Stimulated activated CD8-positive, alpha-beta memory T cell treated with anti-CD3 and anti-CD28 coated beads, Interleukin-15, amount 100 ng/mL, for 4 hours (primary cell): Measurements from ENCODE around the gene ELOVL7.
"Not testable (repeated sequence)": the region's sequence is repeated elsewhere in the genome, so short reads cannot be mapped to it uniquely, and the experiment has no call there.

Experiments
- DNase-seq, 2 donors: peaks; one replicate each; pipeline ENCODE4 v3.0.0-alpha.2; 2020; ENCODE audit warnings: low read depth in 2 of 2

ELOVL7 gene

GRCh38 chr5:60830581-60831127 lies 13.4 kb downstream of the ELOVL7 start:
- DNase-seq, result no peak

GRCh38 chr5:60829490-60830266 lies 14.4 kb downstream of the ELOVL7 start:
- DNase-seq, result no peak

DNA sequence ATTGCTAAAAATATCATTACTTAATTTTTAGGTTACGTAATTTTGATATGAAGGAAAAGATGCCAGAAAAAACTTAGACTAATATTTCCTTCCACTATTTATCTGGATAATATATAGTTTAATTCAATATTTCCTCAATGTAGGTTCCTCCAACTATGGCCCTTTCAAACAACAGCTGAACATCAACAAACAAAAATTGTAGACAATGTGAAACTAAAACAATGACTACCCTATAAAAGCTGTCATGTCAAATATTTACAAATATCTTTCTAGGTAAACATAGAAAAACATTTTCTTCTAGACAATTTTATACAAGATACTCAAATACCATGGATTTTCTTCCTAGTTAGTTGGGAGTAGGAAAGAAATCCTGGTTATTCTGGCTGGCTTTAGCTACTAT lies 16.9 kb downstream of the ELOVL7 start:
- DNase-seq, result no peak

DNA sequence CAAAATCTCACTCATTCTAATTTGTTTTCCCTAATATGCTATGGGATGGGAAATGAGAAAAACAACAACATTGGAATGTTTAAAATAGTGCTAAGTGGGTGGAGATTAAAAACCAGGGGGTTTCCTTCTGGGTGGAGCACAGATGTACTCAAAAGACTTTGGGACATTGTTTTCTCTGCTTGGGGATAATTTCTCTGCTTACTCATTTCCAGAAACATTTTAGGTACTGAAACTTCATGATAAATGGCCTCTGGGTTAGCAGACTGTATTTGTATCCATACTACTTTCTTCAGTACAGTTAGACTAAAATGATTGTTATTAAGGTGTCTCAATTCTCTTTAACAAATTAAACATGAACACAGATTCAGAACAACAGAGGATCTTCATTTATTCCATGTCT lies 17.4 kb downstream of the ELOVL7 start:
- DNase-seq, result no peak

GRCh38 chr5:60823574-60823973 lies 20.5 kb downstream of the ELOVL7 start:
- DNase-seq, result no peak

DNA sequence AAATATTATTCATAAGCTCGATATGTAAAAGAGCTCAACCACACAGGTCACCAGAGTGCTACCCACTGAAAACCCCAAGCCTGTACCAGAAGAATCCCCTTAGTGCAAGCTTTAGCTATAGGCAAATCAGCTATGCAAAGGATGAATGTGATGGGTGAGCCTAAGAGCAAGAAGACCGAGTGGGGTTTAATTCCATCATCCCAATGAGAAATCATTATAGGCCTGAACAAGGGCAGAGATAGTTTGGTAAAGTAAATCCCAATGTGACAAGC lies 21.8 kb downstream of the ELOVL7 start:
- no peak for DNase-seq

DNA sequence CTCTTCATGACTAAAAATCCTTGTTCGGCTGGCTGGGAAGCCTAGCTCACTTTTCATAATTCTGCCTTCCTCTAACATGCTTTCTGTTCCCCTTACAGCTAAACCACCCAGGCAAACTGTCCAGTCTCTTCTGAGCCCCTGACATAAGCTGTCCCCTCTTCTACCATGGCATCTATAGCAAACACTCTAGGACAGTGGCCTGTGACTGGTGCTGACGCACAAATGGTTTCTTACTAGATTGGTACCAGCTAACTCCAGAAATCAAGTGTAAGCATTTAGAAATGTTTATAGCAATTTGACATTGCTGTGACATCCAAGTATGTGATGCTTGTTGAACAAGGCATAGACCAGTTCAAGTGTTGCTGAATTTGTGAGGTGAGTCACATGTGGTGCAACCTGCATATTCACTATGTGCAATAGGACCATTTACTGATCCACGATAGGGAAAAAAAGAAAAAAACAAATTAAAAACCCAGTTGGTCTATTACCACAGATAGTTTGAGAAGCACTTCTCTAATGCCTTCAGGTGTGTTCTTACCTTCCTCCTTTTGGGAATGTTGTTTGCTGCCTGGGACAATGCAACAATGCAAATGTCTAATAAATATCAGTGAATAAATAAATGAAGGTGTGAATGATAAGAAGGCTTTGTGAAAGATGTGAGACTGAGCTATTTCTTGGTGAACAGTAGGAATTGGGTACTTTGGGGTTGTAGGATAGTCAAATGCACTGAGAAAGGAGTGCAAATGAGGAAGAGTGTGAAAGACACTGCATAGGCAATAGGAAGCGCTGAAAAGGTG lies 22.4 kb downstream of the ELOVL7 start:
- DNase-seq, result no peak

- no peak for DNase-seq
These were observed 23.2 kb downstream of the ELOVL7 start for GRCh38 chr5:60820593-60821487.

- DNase-seq, result not testable (repeated sequence)
These were observed 27.9 kb downstream of the ELOVL7 start for GRCh38 chr5:60816138-60816537.

DNA sequence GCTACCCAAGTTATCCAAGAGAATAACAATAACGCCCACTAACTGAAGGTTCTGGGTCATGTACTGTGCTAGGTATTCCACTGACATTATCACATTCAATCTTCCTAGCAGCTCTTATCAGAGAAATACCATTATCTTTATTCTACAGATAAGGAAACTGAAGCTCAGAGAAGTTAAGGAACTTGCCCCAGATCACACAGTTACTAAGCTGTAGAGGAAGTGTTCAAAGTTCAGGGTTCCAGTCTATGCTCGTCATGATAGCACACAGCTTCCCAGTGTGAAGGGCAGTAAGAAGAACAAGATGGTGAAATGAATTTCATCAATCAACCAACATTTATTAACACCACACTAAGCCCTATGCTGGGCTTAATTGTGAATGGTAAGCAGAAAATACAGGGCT lies 29.6 kb downstream of the ELOVL7 start:
- no peak for DNase-seq

DNA sequence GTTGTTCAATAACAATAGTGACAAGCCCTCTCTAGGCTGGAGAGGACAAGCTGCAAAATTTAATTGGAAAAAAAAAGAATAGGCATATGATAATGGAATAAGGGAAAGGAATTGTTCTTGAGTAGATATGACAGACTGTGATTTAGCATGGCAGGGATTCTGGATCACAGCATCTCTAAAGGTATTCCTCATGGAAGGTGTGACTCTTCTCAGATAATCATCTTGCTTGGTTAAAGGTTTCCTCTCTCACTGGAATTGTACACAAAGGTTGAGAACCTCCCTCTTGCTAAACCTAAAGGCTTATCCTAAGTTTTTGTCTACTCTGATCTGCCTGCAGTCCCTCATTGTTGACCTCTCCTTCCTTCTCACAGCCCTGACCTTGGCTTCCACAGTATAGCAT lies 31.6 kb downstream of the ELOVL7 start:
- DNase-seq, result no peak

GRCh38 chr5:60811105-60811504 lies 33.0 kb downstream of the ELOVL7 start:
- no peak for DNase-seq

GRCh38 chr5:60810438-60811085 lies 33.5 kb downstream of the ELOVL7 start:
- no peak for DNase-seq

DNA sequence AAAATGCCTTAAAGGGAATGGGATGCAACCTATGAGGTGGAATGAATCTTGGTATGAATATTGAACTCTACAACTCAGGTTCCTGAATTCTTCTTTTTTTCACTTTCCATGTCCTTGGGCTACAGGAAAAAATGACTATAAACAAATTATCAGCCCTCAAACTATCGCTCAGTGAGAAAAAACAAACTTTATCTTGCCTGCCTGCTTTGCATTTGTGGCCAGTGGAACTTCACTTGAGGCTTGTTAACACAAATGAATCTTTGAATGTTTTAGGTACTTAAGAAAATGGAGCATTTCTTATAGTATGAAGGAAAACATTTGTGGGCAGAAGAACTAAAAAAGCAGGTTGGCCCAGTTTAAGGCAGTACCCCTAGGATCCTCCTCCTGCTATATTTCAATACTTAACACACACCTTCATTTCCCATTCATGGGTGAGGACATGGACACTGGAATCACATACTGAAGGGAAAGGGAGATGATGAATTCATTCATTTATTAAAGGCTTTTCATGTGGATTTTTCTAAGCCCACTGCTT lies 34.1 kb downstream of the ELOVL7 start:
- DNase-seq, result no peak

DNA sequence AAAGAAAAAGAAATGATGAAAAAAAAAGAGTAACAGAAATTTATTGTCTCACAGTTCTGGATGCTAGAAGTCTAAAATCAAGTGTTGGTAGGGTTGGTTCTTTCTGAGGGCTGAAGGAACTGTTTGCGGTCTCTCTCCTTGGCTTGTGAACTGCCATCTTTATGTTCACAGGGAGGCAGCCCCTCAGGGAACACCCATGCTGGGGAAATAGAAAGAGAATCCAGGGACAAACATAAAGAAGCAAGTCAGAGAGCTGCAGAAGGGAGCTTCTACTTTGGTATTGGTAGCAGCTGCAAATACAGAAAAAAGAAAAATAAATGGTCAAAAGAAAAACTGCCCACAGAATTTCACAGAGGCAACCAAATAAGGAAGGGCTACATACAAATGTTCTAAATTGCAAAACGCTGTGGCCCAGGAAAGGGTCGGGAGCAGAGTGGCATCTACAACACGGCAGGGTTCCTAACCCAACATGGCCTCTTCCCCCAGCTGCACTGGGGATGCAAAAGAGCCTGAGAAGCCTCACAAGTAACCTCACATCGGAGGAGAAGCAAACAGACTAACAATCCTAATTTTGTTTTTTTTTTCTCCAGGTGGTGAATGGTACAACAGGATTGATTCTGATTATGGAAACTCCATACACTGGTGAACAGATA lies 37.4 kb downstream of the ELOVL7 start:
- no peak for DNase-seq

- DNase-seq, result no peak
These were observed 38.6 kb downstream of the ELOVL7 start for GRCh38 chr5:60805463-60805862.

- no peak for DNase-seq
These were observed 40.4 kb downstream of the ELOVL7 start for GRCh38 chr5:60803712-60804111.

DNA sequence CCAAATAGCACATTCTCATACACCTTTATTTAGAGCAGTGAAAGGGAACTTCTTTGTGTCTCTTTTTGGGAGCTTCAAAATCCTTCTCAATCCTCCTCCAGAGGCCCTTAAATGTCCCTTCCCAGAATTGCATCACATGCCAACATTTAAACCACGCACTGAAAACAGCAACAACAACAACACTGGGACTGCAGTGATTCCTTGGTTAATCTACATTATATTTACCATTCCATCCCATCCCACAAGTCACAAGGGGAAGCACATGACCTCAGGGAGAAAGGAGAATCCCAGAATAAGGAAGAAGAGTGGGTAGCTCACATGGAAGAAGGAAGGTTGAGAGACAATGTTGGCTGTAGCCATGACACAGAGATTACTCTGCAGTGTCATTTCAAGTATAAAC lies 41.1 kb downstream of the ELOVL7 start:
- no peak for DNase-seq

GRCh38 chr5:60802226-60802625 lies 41.8 kb downstream of the ELOVL7 start:
- no peak for DNase-seq

- DNase-seq, result no peak
These were observed 46.5 kb downstream of the ELOVL7 start for GRCh38 chr5:60797482-60798153.
